OCI-LY7 (cell line): ENCODE data around the gene HMCN1.

Source experiments
- CTCF ChIP-seq: fragments of 200-600 bp; sonication (generic); conservative IDR thresholded peaks from 2 replicates; pipeline ENCODE4 v1.5.1; 2014; ENCODE audit warnings: mild to moderate bottlenecking, antibody characterized with exemption, low read length, moderate library complexity, mixed read lengths
- EZH2phosphoT487 ChIP-seq: fragments of 200-600 bp; sonication (generic); IDR thresholded peaks from 2 replicates; pipeline ENCODE4 v1.6.1; 2018; ENCODE audit warnings: low read depth, borderline replicate concordance, mild to moderate bottlenecking, mixed run types, antibody characterized with exemption, low read length, moderate library complexity, mixed read lengths

GRCh38 chr1:186142916-186143315 is 408.7 kb downstream of the HMCN1 start:
- TF ChIP-seq CTCF (no peak), EZH2phosphoT487 (no peak)
